ENCODE results near the gene LCOR. TPM values are rescaled to one million over a fixed set of nuclear protein-coding genes. Genes with fewer than 3 reads are reported as not detected.
"Not testable (repeated sequence)": the region's sequence is repeated elsewhere in the genome, so short reads cannot be mapped to it uniquely, and the experiment has no call there.

The LCOR gene
- polyA plus RNA-seq, 2 donors, result 2.9 to 5.9 TPM

GRCh38 chr10:97029271-97029670, 197.2 kb downstream of the LCOR start:
- WGBS, 2 donors, result 64 to 77% methylated on average over 3 of the region's 3 CpGs
- Histone ChIP-seq H3K27ac (ENCODE audit: low read depth in 2 of 2, low read length in 1 of 2) (no peak overlapping the region), H3K4me1 (ENCODE audit: control insufficient read depth in 2 of 2, insufficient read depth in 2 of 2, low read length in 1 of 2) (no peaks in the 10 kb centered on the region), H3K27me3 (ENCODE audit: control insufficient read depth in 1 of 2, insufficient read depth in 2 of 2, low read length in 2 of 2) (no peaks in the 10 kb centered on the region), H3K36me3 (ENCODE audit: control insufficient read depth in 2 of 2, insufficient read depth in 2 of 2, low read length in 1 of 2) (no peaks in the 10 kb centered on the region), H3K9me3 (ENCODE audit: control insufficient read depth in 2 of 2, insufficient read depth in 1 of 2, low read depth in 1 of 2, low read length in 1 of 2) (no peaks in the 10 kb centered on the region), H3K4me3 (ENCODE audit: low read depth in 1 of 2, low read length in 2 of 2) (no peak overlapping the region)

- WGBS, 2 donors, result 69 to 70% methylated on average over 6 of the region's 6 CpGs
Observed at GRCh38 chr10:97030894-97031293, 198.8 kb downstream of the LCOR start.

GRCh38 chr10:97031459-97031858, 199.4 kb downstream of the LCOR start:
- Histone ChIP-seq H3K4me3 (ENCODE audit: low read depth in 1 of 2, low read length in 2 of 2) (no peak overlapping the region), H3K27me3 (ENCODE audit: control insufficient read depth in 1 of 2, insufficient read depth in 2 of 2, low read length in 2 of 2) (no peaks in the 10 kb centered on the region), H3K27ac (ENCODE audit: low read depth in 2 of 2, low read length in 1 of 2) (no peak overlapping the region), H3K4me1 (ENCODE audit: control insufficient read depth in 2 of 2, insufficient read depth in 2 of 2, low read length in 1 of 2) (no peaks in the 10 kb centered on the region), H3K36me3 (ENCODE audit: control insufficient read depth in 2 of 2, insufficient read depth in 2 of 2, low read length in 1 of 2) (no peaks in the 10 kb centered on the region), H3K9me3 (ENCODE audit: control insufficient read depth in 2 of 2, insufficient read depth in 1 of 2, low read depth in 1 of 2, low read length in 1 of 2) (no peaks in the 10 kb centered on the region)
- WGBS, 2 donors, result 91 to 92% methylated on average over 11 of the region's 11 CpGs

More at GRCh38 chr10:97030894-97031293, 198.8 kb downstream of the LCOR start:
- Histone ChIP-seq H3K9me3 (ENCODE audit: control insufficient read depth in 2 of 2, insufficient read depth in 1 of 2, low read depth in 1 of 2, low read length in 1 of 2) (no peaks in the 10 kb centered on the region), H3K36me3 (ENCODE audit: control insufficient read depth in 2 of 2, insufficient read depth in 2 of 2, low read length in 1 of 2) (no peaks in the 10 kb centered on the region), H3K4me1 (ENCODE audit: control insufficient read depth in 2 of 2, insufficient read depth in 2 of 2, low read length in 1 of 2) (no peaks in the 10 kb centered on the region), H3K4me3 (ENCODE audit: low read depth in 1 of 2, low read length in 2 of 2) (no peak overlapping the region), H3K27ac (ENCODE audit: low read depth in 2 of 2, low read length in 1 of 2) (no peak overlapping the region), H3K27me3 (ENCODE audit: control insufficient read depth in 1 of 2, insufficient read depth in 2 of 2, low read length in 2 of 2) (no peaks in the 10 kb centered on the region)

GRCh38 chr10:97032624-97033023, 200.5 kb downstream of the LCOR start:
- Histone ChIP-seq H3K4me1 (ENCODE audit: control insufficient read depth in 2 of 2, insufficient read depth in 2 of 2, low read length in 1 of 2) (no peaks in the 10 kb centered on the region), H3K27me3 (ENCODE audit: control insufficient read depth in 1 of 2, insufficient read depth in 2 of 2, low read length in 2 of 2) (no peaks in the 10 kb centered on the region), H3K9me3 (ENCODE audit: control insufficient read depth in 2 of 2, insufficient read depth in 1 of 2, low read depth in 1 of 2, low read length in 1 of 2) (no peaks in the 10 kb centered on the region), H3K4me3 (ENCODE audit: low read depth in 1 of 2, low read length in 2 of 2) (no peak overlapping the region), H3K27ac (ENCODE audit: low read depth in 2 of 2, low read length in 1 of 2) (no peak overlapping the region), H3K36me3 (ENCODE audit: control insufficient read depth in 2 of 2, insufficient read depth in 2 of 2, low read length in 1 of 2) (no peaks in the 10 kb centered on the region)
- WGBS, 2 donors, result 57 to 61% methylated on average over 7 of the region's 7 CpGs

- not testable (repeated sequence) for H3K36me3 ChIP-seq (ENCODE audit: control insufficient read depth in 2 of 2, insufficient read depth in 2 of 2, low read length in 1 of 2); H3K4me3 ChIP-seq (ENCODE audit: low read depth in 1 of 2, low read length in 2 of 2); H3K27ac ChIP-seq (ENCODE audit: low read depth in 2 of 2, low read length in 1 of 2); H3K4me1 ChIP-seq (ENCODE audit: control insufficient read depth in 2 of 2, insufficient read depth in 2 of 2, low read length in 1 of 2); H3K27me3 ChIP-seq (ENCODE audit: control insufficient read depth in 1 of 2, insufficient read depth in 2 of 2, low read length in 2 of 2); H3K9me3 ChIP-seq (ENCODE audit: control insufficient read depth in 2 of 2, insufficient read depth in 1 of 2, low read depth in 1 of 2, low read length in 1 of 2)
- WGBS, 2 donors, result 92 to 93% methylated on average over 8 to 9 of the region's 9 CpGs
Observed at GRCh38 chr10:97033841-97034240, 201.7 kb downstream of the LCOR start.

GRCh38 chr10:97034301-97034700, 202.2 kb downstream of the LCOR start:
- 56 to 70% methylated on average over 7 of the region's 7 CpGs for WGBS, 2 donors
- no peaks in the 10 kb centered on the region for H3K27me3 ChIP-seq (ENCODE audit: control insufficient read depth in 1 of 2, insufficient read depth in 2 of 2, low read length in 2 of 2)

GRCh38 chr10:97034958-97035769, 203.1 kb downstream of the LCOR start:
- no peaks in the 10 kb centered on the region for H3K9me3 ChIP-seq (ENCODE audit: control insufficient read depth in 2 of 2, insufficient read depth in 1 of 2, low read depth in 1 of 2, low read length in 1 of 2)
- no peak overlapping the region for H3K4me3 ChIP-seq (ENCODE audit: low read depth in 1 of 2, low read length in 2 of 2)
- no peaks in the 10 kb centered on the region for H3K36me3 ChIP-seq (ENCODE audit: control insufficient read depth in 2 of 2, insufficient read depth in 2 of 2, low read length in 1 of 2)
- no peaks in the 10 kb centered on the region for H3K27me3 ChIP-seq (ENCODE audit: control insufficient read depth in 1 of 2, insufficient read depth in 2 of 2, low read length in 2 of 2)
- 73 to 86% methylated on average over 18 of the region's 18 CpGs for WGBS, 2 donors
- no peak overlapping the region for H3K27ac ChIP-seq (ENCODE audit: low read depth in 2 of 2, low read length in 1 of 2)
- peaks cover 0 to 4% of the 10 kb centered on the region in 2 donors for H3K4me1 ChIP-seq (ENCODE audit: control insufficient read depth in 2 of 2, insufficient read depth in 2 of 2, low read length in 1 of 2)

More at GRCh38 chr10:97034301-97034700, 202.2 kb downstream of the LCOR start:
- Histone ChIP-seq H3K9me3 (ENCODE audit: control insufficient read depth in 2 of 2, insufficient read depth in 1 of 2, low read depth in 1 of 2, low read length in 1 of 2) (no peaks in the 10 kb centered on the region), H3K4me1 (ENCODE audit: control insufficient read depth in 2 of 2, insufficient read depth in 2 of 2, low read length in 1 of 2) (peaks cover 0 to 4% of the 10 kb centered on the region in 2 donors), H3K4me3 (ENCODE audit: low read depth in 1 of 2, low read length in 2 of 2) (no peak overlapping the region), H3K27ac (ENCODE audit: low read depth in 2 of 2, low read length in 1 of 2) (no peak overlapping the region), H3K36me3 (ENCODE audit: control insufficient read depth in 2 of 2, insufficient read depth in 2 of 2, low read length in 1 of 2) (no peaks in the 10 kb centered on the region)

GRCh38 chr10:97037365-97038361, 205.6 kb downstream of the LCOR start:
- WGBS, 2 donors, result 16 to 18% methylated on average over 30 of the region's 30 CpGs
- no peaks in the 10 kb centered on the region for H3K27me3 ChIP-seq (ENCODE audit: control insufficient read depth in 1 of 2, insufficient read depth in 2 of 2, low read length in 2 of 2)
- H3K4me3 ChIP-seq (ENCODE audit: low read depth in 1 of 2, low read length in 2 of 2), result peak overlapping the region; percentile 13 to 46
- H3K9me3 ChIP-seq (ENCODE audit: control insufficient read depth in 2 of 2, insufficient read depth in 1 of 2, low read depth in 1 of 2, low read length in 1 of 2), result no peaks in the 10 kb centered on the region
- no peak overlapping the region for H3K27ac ChIP-seq (ENCODE audit: low read depth in 2 of 2, low read length in 1 of 2)
- H3K36me3 ChIP-seq (ENCODE audit: control insufficient read depth in 2 of 2, insufficient read depth in 2 of 2, low read length in 1 of 2), result no peaks in the 10 kb centered on the region
- peaks cover 0 to 4% of the 10 kb centered on the region in 2 donors for H3K4me1 ChIP-seq (ENCODE audit: control insufficient read depth in 2 of 2, insufficient read depth in 2 of 2, low read length in 1 of 2)

GRCh38 chr10:97038688-97039087, 206.6 kb downstream of the LCOR start:
- Histone ChIP-seq H3K9me3 (ENCODE audit: control insufficient read depth in 2 of 2, insufficient read depth in 1 of 2, low read depth in 1 of 2, low read length in 1 of 2) (no peaks in the 10 kb centered on the region), H3K36me3 (ENCODE audit: control insufficient read depth in 2 of 2, insufficient read depth in 2 of 2, low read length in 1 of 2) (no peaks in the 10 kb centered on the region), H3K27ac (ENCODE audit: low read depth in 2 of 2, low read length in 1 of 2) (no peak overlapping the region), H3K27me3 (ENCODE audit: control insufficient read depth in 1 of 2, insufficient read depth in 2 of 2, low read length in 2 of 2) (no peaks in the 10 kb centered on the region), H3K4me3 (ENCODE audit: low read depth in 1 of 2, low read length in 2 of 2) (no peak overlapping the region), H3K4me1 (ENCODE audit: control insufficient read depth in 2 of 2, insufficient read depth in 2 of 2, low read length in 1 of 2) (peaks cover 0 to 4% of the 10 kb centered on the region in 2 donors)
- 90% methylated on average over 7 of the region's 7 CpGs for WGBS, 2 donors

Data from esophagus (tissue), 2 donors.